CD4-positive, alpha-beta T cell treated with Interleukin-1 beta for 1 hour (primary cell): ENCODE measurements around the gene SFTPA2.
"Not testable (repeated sequence)": the region's sequence is repeated elsewhere in the genome, so short reads cannot be mapped to it uniquely, and the experiment has no call there.

Source experiments
- DNase-seq, 2 donors: peaks; one replicate each; pipeline ENCODE4 v3.0.0-alpha.2; 2020 to 2022

Gene SFTPA2

GRCh38 chr10:79556961-79557360, 3.2 kb downstream of the SFTPA2 start:
- DNase-seq = not testable (repeated sequence)

- no peak for DNase-seq
Observed at GRCh38 chr10:79555354-79556309, 4.6 kb downstream of the SFTPA2 start.

GRCh38 chr10:79552143-79552542, 8.1 kb downstream of the SFTPA2 start:
- no peak for DNase-seq

GRCh38 chr10:79547973-79548372, 12.2 kb downstream of the SFTPA2 start:
- DNase-seq = no peak

- DNase-seq = not testable (repeated sequence)
Observed at GRCh38 chr10:79547128-79547527, 13.1 kb downstream of the SFTPA2 start.

GRCh38 chr10:79544926-79545659, 15.1 kb downstream of the SFTPA2 start:
- DNase-seq = not testable (repeated sequence)

- not testable (repeated sequence) for DNase-seq
Observed at GRCh38 chr10:79544408-79544807, 15.8 kb downstream of the SFTPA2 start.

GRCh38 chr10:79542626-79543025, 17.6 kb downstream of the SFTPA2 start:
- no peak for DNase-seq

GRCh38 chr10:79540930-79541329, 19.3 kb downstream of the SFTPA2 start:
- DNase-seq = not testable (repeated sequence)

- DNase-seq = not testable (repeated sequence)
Observed at GRCh38 chr10:79538311-79538710, 21.9 kb downstream of the SFTPA2 start.

GRCh38 chr10:79533903-79534175, 26.4 kb downstream of the SFTPA2 start:
- DNase-seq = not testable (repeated sequence)

- DNase-seq = not testable (repeated sequence)
Observed at GRCh38 chr10:79533142-79533902, 26.9 kb downstream of the SFTPA2 start.

- DNase-seq = not testable (repeated sequence)
Observed at GRCh38 chr10:79528261-79528660, 31.9 kb downstream of the SFTPA2 start.

GRCh38 chr10:79525049-79525710, 35.0 kb downstream of the SFTPA2 start:
- not testable (repeated sequence) for DNase-seq

- DNase-seq = not testable (repeated sequence)
Observed at GRCh38 chr10:79523157-79523853, 36.9 kb downstream of the SFTPA2 start.

- not testable (repeated sequence) for DNase-seq
Observed at GRCh38 chr10:79522464-79522863, 37.7 kb downstream of the SFTPA2 start.

- DNase-seq = not testable (repeated sequence)
Observed at GRCh38 chr10:79521751-79522150, 38.5 kb downstream of the SFTPA2 start.

- DNase-seq = not testable (repeated sequence)
Observed at GRCh38 chr10:79517567-79517966, 42.6 kb downstream of the SFTPA2 start.

GRCh38 chr10:79516532-79517205, 43.5 kb downstream of the SFTPA2 start:
- DNase-seq = not testable (repeated sequence)

- not testable (repeated sequence) for DNase-seq
Observed at GRCh38 chr10:79511891-79512583, 48.2 kb downstream of the SFTPA2 start, which contains the start of gene EIF5AL1. TSS of gene EIF5AL1 (plus strand) at chr10:79512533. CDS start at chr10:79512650, 117 bp downstream.
